ENCODE measurements around the gene SLC12A7. TPM values are rescaled to one million over a fixed set of nuclear protein-coding genes. Genes with fewer than 3 reads are reported as not detected.

The SLC12A7 gene
- total RNA-seq (100 to 1,000 TPM in 7 of 9 donors, 10 to 100 TPM in 2; 77.0 to 159 (median 132) TPM), polyA plus RNA-seq (10 to 100 TPM; 66.3 to 74.5 TPM)
- long read RNA-seq, donor 1, full-length matches to known transcripts, result 2 of 134 reads
- long read RNA-seq, donor 1, partial matches to known transcripts, result 27 of 134 reads
- long read RNA-seq, donor 1, other reads (novel, unspliced or antisense), result 105 of 134 reads
- long read RNA-seq, donor 2, full-length matches to known transcripts, result 2 of 192 reads
- long read RNA-seq, donor 2, partial matches to known transcripts, result 113 of 192 reads
- long read RNA-seq, donor 2, other reads (novel, unspliced or antisense), result 77 of 192 reads
- long read RNA-seq, donor 3, full-length matches to known transcripts, result 1 of 126 reads
- long read RNA-seq, donor 3, partial matches to known transcripts, result 42 of 126 reads
- long read RNA-seq, donor 3, other reads (novel, unspliced or antisense), result 83 of 126 reads

- Histone ChIP-seq H3K9me3 (no peaks in the 10 kb centered on the region), H3K4me3 (peak within 1 kb of the TSS; percentile 77 to 100 (median 93)), H3K4me1 (peaks cover 0 to 48% (median 34%) of the 10 kb centered on the region in 12 donors), H3K27ac (peak within 1 kb of the TSS; percentile 85 to 99 (median 96)), H3K27me3 (no peaks in the 10 kb centered on the region), H3K36me3 (peaks cover 0 to 10% (median 0%) of the 10 kb centered on the region in 9 donors)
- 0 to 1% (median 1%) methylated on average over 1 to 79 of the region's 79 CpGs for WGBS, 4 donors
- intact Hi-C loops (cut with DNase I), result no loop called here
- peak; percentile 75 to 96 for TF ChIP-seq POLR2A (IDR thresholded peaks at IDR 0.05)
- no peak for TF ChIP-seq CTCF (IDR thresholded peaks at IDR 0.05)
- DNase-seq, result peak in 4 of 5 donors; percentile 68 to 80 (median 76)
- peak in 2 of 4 donors; percentile 64 to 67 for ATAC-seq
These were observed at the start of gene SLC12A7 for GRCh38 chr5:1111727-1112289. Gene SLC12A7 (minus strand): TSS chr5:1112063. CDS start chr5:1111991, 72 bp downstream.

DNA sequence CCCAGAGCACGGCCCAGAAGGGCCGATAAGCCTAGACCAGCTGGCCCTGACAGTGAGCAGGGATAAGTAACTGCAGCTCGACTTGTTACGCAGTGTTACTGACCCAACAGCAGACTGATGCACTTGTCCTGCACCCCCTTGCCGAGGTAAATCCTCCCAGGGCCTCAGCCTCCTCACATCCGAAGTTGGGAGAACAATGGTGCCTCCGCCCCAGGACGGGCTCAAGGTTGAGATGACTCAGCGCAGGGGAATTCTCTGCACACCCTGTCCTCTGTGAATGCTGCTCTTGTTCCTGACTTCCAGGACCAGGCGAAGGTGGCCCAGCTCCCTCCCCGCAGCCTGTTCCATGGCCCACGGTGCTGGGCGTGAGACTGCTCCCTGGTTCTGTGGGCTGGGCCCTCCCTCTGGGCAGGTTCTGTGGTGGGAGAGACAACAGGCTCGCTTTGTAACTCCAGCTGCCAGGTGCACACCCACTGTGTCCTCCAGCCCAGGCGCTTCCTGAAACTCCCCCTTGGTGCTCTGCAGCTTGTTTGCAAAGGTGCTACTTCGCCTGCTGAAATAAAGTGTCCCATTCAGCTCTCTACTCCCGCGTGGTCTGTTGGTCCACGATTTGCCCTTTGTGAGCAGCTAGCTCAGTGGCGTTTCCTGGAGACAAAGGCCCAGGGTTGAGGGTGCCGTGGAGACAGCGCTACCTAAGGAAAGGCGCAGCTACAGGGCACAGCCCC, 49.4 kb upstream of the SLC12A7 start:
- no peak for DNase-seq
- Histone ChIP-seq H3K27me3 (peaks cover 1 to 17% (median 9%) of the 10 kb centered on the region in 9 donors), H3K4me3 (no peak overlapping the region), H3K27ac (no peak overlapping the region), H3K9me3 (no peaks in the 10 kb centered on the region), H3K4me1 (peaks cover 0 to 14% (median 1%) of the 10 kb centered on the region in 12 donors), H3K36me3 (no peaks in the 10 kb centered on the region)
- peak in 3 of 4 donors; percentile 5 to 34 (median 25) for ATAC-seq
- no peak for TF ChIP-seq POLR2A (IDR thresholded peaks at IDR 0.05)
- TF ChIP-seq CTCF (IDR thresholded peaks at IDR 0.05), result no peak
- intact Hi-C loops (cut with DNase I), result loop anchor here in 1 of 10 donors (10.0 kb wide), 1 partner anchor 484 kb away; no protein-coding TSS in a partner anchor
- 68 to 82% (median 77%) methylated on average over 19 to 23 of the region's 23 CpGs for WGBS, 4 donors

DNA sequence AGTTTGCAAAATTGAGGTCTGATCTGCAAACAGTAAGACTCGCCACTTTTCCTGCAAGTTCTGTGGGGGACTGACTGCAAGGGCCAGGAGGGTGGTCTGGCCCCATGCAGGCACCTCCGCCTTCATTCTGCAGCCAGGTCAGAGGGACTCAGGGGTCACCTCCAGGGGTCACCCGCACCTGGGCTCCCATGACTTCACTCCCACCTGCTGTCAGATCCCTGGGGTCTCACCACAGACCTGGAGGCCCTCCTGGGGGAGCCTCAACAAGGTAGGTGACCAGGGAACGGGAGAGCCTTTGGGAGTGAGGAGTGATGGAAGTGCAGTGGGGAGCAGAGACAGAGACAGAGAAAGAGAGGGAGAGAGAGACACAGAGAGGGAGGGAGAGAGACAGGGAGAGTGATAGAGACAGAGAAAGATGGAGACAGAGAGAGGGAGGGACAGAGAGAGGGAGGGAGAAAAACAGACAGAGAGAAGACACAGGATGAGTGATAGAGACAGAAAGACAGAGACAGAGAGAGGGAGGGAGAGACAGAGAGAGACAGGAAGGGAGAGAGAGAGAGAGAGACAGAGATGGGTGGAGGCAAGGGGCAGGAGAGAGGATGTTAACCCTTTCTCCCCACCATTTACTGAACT, 48.0 kb upstream of the SLC12A7 start:
- Histone ChIP-seq H3K27me3 (peaks cover 12 to 31% (median 18%) of the 10 kb centered on the region in 9 donors), H3K4me3 (no peak overlapping the region), H3K9me3 (no peaks in the 10 kb centered on the region), H3K36me3 (no peaks in the 10 kb centered on the region), H3K27ac (no peak overlapping the region), H3K4me1 (peaks cover 0 to 27% (median 5%) of the 10 kb centered on the region in 12 donors)
- ATAC-seq (no peak), DNase-seq (peak in 1 of 5 donors; percentile 10)
- 78 to 85% (median 84%) methylated on average over 4 of the region's 4 CpGs for WGBS, 4 donors
- intact Hi-C loops (cut with DNase I), result loop anchor here in 1 of 10 donors (10.0 kb wide), 1 partner anchor 485 kb away; no protein-coding TSS in a partner anchor
- TF ChIP-seq CTCF (IDR thresholded peaks at IDR 0.05) (no peak), POLR2A (IDR thresholded peaks at IDR 0.05) (no peak)

All from heart left ventricle (tissue), 16 donors.